HL-60/S4 (cell line): ENCODE data around the gene LCE2C.
"Not testable (repeated sequence)": the region's sequence is repeated elsewhere in the genome, so short reads cannot be mapped to it uniquely, and the experiment has no call there.

Source experiments
- in situ Hi-C: fragments of 300-500 bp; cut with MboI; formaldehyde crosslinking; loops from 2 replicates; pipeline ENCODE4 v1.14.3; 2022; ENCODE audit warnings: low sequenced_read_pairs

Gene LCE2C

GRCh38 chr1:152674983-152675382 is at the start of gene LCE2C:
Gene LCE2C, plus strand, starts transcription at chr1:152675279. Its CDS starts 737 bp downstream, at chr1:152676016.
- in situ Hi-C loops = not testable (repeated sequence)

DNA sequence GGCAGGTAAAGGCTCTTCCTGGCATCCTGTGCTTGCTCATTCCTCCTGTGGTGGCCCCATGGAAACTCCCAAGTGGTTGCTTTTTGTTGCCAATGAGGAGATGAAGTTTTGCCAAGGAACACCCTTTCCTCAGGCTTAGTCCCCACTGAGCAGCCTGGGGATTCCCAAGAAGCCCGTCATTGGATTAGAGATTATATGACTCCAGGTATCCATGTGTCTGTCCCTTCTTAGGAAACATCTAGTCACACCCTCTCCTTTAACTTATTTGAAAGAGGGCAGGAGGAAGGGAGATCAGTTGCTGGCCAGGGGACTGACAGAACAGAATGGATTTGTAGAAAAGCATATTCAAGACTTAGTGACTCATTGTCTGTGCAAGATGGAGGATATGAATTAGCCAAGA is 48.3 kb upstream of the LCE2C start:
- in situ Hi-C loops = no loop called here

- in situ Hi-C loops = no loop called here
Measured at GRCh38 chr1:152630596-152630995, 44.5 kb upstream of the LCE2C start.

DNA sequence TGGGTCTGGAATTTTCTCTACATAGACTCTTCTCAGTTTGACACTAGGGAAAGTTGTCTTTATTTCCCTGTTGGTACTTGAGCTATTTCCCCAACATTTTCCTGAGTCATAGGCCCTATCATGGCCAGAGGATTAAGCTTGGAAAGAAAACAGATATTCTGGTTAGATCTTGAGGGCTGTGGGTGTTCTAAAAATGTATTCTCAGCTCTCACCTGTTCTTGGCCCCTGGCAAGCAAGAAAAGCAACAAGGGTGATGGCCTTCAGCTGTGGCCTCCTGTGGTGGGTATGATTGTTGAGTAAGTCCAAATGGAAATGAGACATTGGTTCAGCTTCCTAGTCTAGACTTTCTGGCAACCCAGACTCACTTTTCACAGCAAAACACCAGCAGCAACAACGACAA is 34.7 kb upstream of the LCE2C start:
- in situ Hi-C loops = no loop called here

GRCh38 chr1:152643945-152644344 is 31.1 kb upstream of the LCE2C start:
- in situ Hi-C loops = no loop called here

GRCh38 chr1:152645146-152645545 is 29.9 kb upstream of the LCE2C start:
- in situ Hi-C loops = no loop called here

DNA sequence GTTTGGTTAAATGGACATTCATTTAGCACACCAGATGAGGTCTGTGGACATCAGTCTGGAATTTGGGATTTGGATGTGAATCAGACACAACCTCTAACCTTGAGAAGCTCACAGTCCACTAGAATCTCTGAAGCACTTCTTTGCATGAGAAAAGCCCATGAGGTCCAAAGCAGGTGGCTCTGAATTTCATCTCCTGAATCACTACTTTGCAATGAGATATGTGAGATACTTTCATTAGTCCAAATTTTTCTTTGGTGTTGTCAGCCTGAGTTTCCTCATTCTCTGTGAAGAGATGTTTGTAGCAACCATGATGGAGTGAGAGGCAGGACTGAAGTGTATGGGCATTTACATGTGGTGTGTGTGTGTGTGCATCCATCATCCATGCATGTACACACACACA is 28.4 kb upstream of the LCE2C start:
- in situ Hi-C loops = no loop called here

- in situ Hi-C loops = no loop called here
Measured at GRCh38 chr1:152654110-152654509, 21.0 kb upstream of the LCE2C start.

DNA sequence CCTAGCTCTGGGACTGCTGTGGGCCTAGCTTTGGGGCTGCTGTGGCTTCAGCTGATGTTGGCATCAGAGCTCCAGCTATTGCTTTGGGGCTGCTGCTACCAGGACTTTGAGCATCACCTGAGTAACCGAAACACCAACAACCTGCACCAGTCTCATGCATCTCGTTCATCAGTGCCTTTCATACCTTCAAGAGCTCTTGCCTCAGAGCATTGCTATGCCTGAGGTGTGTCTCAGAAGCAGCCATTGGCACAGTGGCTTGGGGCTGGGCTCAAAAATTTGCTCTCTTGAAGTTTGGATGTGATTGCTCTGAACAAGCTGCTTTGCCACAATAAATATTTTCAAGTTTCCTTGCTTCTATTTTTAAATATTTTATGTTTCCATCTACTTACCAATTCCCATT is 18.6 kb upstream of the LCE2C start:
- in situ Hi-C loops = no loop called here

- in situ Hi-C loops = no loop called here
Measured at GRCh38 chr1:152657677-152658076, 17.4 kb upstream of the LCE2C start.

- in situ Hi-C loops = no loop called here
Measured at GRCh38 chr1:152658649-152659048, 16.4 kb upstream of the LCE2C start.

GRCh38 chr1:152663098-152663497 is 12.0 kb upstream of the LCE2C start, which contains the start of gene LCE2D:
Gene LCE2D, plus strand, starts transcription at chr1:152663380. Its CDS starts 726 bp downstream, at chr1:152664106.
- in situ Hi-C loops = no loop called here

DNA sequence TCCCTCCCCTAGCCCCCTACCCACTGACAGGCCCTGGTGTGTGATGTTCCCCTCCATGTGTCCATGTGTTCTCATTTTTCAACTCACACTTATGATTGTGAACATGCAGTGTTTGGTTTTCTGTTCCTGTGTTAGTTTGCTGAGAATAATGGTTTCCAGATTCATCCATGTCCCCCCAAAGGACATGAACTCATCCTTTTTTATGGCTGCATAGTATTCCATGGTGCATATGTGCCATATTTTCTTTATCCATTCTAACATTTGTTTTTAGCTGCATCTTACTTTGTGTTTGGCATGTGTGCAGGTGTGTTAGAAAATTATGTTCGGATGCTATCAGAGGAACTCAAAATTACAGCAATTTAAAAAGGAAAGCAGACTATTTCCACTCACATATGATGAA is 8.9 kb upstream of the LCE2C start:
- in situ Hi-C loops = not testable (repeated sequence)

DNA sequence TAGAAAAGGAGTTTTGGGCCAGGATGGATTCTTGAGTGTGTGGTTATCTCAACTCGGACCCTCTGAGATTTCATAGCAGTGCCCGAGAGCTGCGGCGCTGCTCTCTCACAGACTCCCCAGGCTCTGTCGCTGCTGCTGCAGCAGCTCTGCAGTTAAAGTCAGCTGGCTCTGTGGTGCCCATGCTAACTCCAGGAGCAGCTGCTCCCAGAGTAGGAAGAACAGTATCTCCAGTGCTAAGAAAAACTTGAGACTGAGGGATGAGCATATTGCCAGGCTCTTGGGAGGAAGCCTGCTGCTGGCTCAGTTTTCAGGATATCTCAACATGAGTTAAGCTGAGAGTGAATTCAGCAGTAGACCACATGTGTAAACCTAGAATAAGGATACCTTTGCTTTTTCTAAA is 7.4 kb upstream of the LCE2C start:
- in situ Hi-C loops = no loop called here

DNA sequence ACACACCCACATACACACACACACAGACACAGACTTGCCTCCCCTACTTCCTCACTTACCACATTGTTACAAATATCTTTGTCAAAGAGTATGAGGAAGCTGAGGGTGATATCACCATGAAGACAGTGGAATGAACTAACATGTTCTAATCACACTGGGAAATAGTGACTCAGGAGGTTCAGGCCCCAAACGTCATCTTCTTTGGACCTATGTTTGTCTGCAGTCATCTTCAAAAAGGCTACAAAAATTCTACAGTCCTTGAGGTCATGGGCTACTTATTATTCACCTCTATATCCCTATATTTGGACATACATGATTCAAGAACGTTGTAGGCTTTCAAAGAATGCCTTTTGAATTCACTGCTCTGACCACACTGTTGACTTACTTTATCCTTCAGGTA is 2.1 kb upstream of the LCE2C start:
- in situ Hi-C loops = no loop called here

- in situ Hi-C loops = no loop called here
Measured at GRCh38 chr1:152679459-152679858, 4.4 kb downstream of the LCE2C start.

- in situ Hi-C loops = no loop called here
Measured at GRCh38 chr1:152681616-152682015, 6.5 kb downstream of the LCE2C start.

DNA sequence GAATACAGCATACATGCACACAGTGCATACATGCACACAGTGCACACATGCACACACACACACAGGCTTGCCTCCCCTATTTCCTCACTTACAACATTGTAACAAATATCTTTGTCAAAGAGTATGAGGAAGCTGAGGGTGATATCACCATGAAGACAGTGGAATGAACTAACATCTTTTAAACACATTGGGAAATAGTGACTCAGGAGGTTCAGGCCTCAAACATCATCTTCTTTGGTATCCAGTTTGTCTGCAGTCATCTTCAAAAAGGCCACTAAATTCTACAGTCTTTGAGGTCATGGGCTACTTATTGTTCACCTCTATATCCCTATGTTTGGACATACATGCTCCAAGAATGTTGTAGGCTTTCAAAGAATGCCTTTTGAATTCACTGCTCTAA is 8.8 kb downstream of the LCE2C start:
- in situ Hi-C loops = no loop called here

GRCh38 chr1:152685823-152686222 is 10.7 kb downstream of the LCE2C start, which contains the start of gene LCE2B:
Gene LCE2B, plus strand, starts transcription at chr1:152686123. Its CDS starts 721 bp downstream, at chr1:152686844.
- in situ Hi-C loops = not testable (repeated sequence)

DNA sequence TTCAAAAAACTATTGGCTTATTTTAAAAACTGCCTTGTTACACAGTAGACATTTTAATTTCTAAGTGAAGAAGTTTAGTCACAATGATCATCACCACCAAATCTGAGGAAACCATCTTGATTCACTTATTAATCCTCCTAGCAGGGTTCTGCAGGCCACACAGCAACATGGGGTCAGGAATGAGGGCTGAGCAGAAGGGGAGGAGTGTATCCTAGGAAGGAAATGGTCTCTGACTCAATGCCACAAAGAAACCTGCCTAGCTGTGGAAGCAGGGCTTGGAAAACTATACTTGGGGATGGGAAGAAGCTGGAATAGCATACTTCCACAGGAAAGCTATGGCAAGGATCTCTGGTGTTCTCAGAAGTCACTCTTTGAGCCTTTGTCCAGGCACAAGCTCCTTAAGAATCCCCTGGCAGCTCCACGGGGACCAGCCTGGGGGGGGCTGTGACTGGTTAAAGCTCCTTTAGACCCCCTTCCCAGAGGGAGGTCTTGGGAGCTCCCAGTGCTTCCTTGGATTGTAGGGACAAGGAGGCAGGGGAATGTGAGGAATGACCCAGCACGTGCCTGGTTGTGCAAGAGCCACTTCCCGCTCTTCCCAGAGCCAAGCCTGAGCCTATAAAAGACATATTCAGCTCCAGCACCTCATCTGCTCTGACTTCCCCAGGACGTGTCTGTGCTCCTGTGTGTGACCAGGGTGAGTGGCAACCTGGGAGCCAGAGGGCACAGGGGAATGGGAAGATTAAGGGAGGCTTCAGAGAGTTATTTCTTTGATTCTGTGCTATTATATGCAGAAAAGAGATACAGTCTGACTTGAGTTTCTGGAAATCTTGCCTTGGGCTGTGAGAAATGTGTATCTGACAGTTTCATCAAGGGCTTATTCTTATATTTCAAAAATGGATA is 22.9 kb downstream of the LCE2C start, which contains the start of gene LCE2A:
LCE2A (plus strand) TSS at position 645 of the 900 bp plus-strand sequence. CDS start 557 bp downstream, outside the sequence.
- in situ Hi-C loops = no loop called here

GRCh38 chr1:152699746-152700145 is 24.7 kb downstream of the LCE2C start:
- in situ Hi-C loops = no loop called here

DNA sequence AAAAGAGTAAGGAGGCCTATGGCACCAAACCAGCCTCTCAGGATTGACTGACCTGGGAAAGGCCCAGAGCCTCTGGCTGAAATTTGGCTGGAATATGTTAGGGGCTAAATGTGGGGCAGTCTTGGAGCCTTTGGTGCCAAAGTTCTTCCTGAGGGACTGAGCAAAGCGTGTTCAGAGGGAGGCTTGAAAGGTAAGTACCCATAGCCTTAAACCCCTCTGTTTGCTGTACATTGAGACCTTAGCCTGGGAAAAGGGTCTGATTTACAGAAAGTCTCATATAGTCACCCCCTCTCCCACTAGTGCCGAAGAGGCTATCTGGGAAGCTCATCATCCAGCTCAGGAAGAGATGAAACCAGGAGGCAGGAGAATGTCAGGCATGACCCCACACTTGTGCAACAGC is 32.8 kb downstream of the LCE2C start, which contains the start of gene LCE4A:
LCE4A (plus strand) TSS at position 301 of the 400 bp plus-strand sequence. CDS start 916 bp downstream, outside the sequence.
- in situ Hi-C loops = no loop called here
